Hepatocyte (in vitro differentiated cells): ENCODE measurements around the gene APOM. TPM values are rescaled to one million over a fixed set of nuclear protein-coding genes. Genes with fewer than 3 reads are reported as not detected.

Source experiments
- DNase-seq: peaks from one replicate; pipeline ENCODE4 v3.0.0-alpha.2; 2016; ENCODE audit warnings: low spot score
- H2AFZ ChIP-seq: fragments of 200-600 bp; sonication (generic); 2 replicates; pipeline ENCODE4 v1.6.0; 2016; ENCODE audit warnings: antibody characterized with exemption, mild to moderate bottlenecking
- H3K27ac ChIP-seq: fragments of 200-600 bp; sonication (generic); 2 replicates; pipeline ENCODE4 v1.5.1; 2016; ENCODE audit warnings: mild to moderate bottlenecking
- H3K27me3 ChIP-seq: fragments of 200-600 bp; sonication (generic); 2 replicates; pipeline ENCODE4 v1.6.1; 2016
- H3K36me3 ChIP-seq: fragments of 200-600 bp; sonication (generic); replicated peaks from 2 replicates; pipeline ENCODE4 v1.5.1; 2016; ENCODE audit warnings: low read depth; ENCODE audit not compliant: insufficient read depth
- H3K4me1 ChIP-seq: fragments of 200-600 bp; sonication (generic); 2 replicates; pipeline ENCODE4 v1.5.1; 2016; ENCODE audit warnings: mild to moderate bottlenecking, moderate library complexity; ENCODE audit not compliant: insufficient read depth
- H3K4me2 ChIP-seq: fragments of 200-600 bp; sonication (generic); 2 replicates; pipeline ENCODE4 v1.6.0; 2016
- H3K4me3 ChIP-seq: fragments of 200-600 bp; sonication (generic); 2 replicates; pipeline ENCODE4 v1.5.1; 2016; ENCODE audit warnings: mild to moderate bottlenecking
- H3K79me2 ChIP-seq: fragments of 200-600 bp; sonication (generic); 2 replicates; pipeline ENCODE4 v1.6.0; 2017; ENCODE audit warnings: mild to moderate bottlenecking
- H3K9me2 ChIP-seq: fragments of 200-600 bp; sonication (generic); replicated peaks from 2 replicates; pipeline ENCODE4 v1.6.0; 2017; ENCODE audit warnings: mild to moderate bottlenecking; ENCODE audit not compliant: insufficient read depth
- H3K9me3 ChIP-seq: fragments of 200-600 bp; sonication (generic); 2 replicates; pipeline ENCODE4 v1.5.1; 2016; ENCODE audit warnings: low read depth, mild to moderate bottlenecking
- H4K20me1 ChIP-seq: fragments of 200-600 bp; sonication (generic); 2 replicates; pipeline ENCODE4 v1.6.0; 2016; ENCODE audit warnings: mild to moderate bottlenecking; ENCODE audit not compliant: insufficient read depth, poor library complexity, severe bottlenecking
- EZH2 ChIP-seq: fragments of 200-600 bp; sonication (generic); IDR thresholded peaks from 2 replicates; pipeline ENCODE4 v1.6.1; 2016; ENCODE audit warnings: antibody characterized with exemption, mild to moderate bottlenecking, borderline replicate concordance
- EZH2phosphoT487 ChIP-seq: fragments of 200-600 bp; sonication (generic); IDR thresholded peaks from one replicate; pipeline ENCODE4 v1.6.1; 2018; ENCODE audit warnings: antibody characterized with exemption, mild to moderate bottlenecking, low read depth, moderate library complexity; ENCODE audit not compliant: unreplicated experiment, severe bottlenecking
- WGBS: methylation state at CpG from one replicate; pipeline ENCODE4 v1.1.6; 2016; ENCODE audit warnings: low lambda C conversion rate; ENCODE audit errors: missing lambda C conversion rate; 5-methylcytosine and 5-hydroxymethylcytosine counted together
- polyA plus RNA-seq: library from polyadenylated mRNA; unstranded; fragments of >200 nt; fragmentation: Nextera tagmentation; extraction: Ambion mirVana; gene quantifications from 2 replicates; pipeline ENCODE4 v1.2.1, GENCODE V29; 2016
- total RNA-seq: library from RNA; depleted of rRNA; stranded (reverse); fragments of >200 nt; gene quantifications from 2 replicates; pipeline ENCODE4 v1.2.3, GENCODE V29; 2014
- TF ChIP-seq, protein P1 (sequence below): fragments of 200-600 bp; sonication (generic); IDR thresholded peaks from 2 replicates; pipeline ENCODE4 v1.5.1; 2016; ENCODE audit warnings: antibody characterized with exemption, mild to moderate bottlenecking; ENCODE audit not compliant: poor library complexity

Gene APOM
- total and polyA plus RNA-seq, 2 experiments from 2014 or later: 9.3 to 40.7 TPM

DNA sequence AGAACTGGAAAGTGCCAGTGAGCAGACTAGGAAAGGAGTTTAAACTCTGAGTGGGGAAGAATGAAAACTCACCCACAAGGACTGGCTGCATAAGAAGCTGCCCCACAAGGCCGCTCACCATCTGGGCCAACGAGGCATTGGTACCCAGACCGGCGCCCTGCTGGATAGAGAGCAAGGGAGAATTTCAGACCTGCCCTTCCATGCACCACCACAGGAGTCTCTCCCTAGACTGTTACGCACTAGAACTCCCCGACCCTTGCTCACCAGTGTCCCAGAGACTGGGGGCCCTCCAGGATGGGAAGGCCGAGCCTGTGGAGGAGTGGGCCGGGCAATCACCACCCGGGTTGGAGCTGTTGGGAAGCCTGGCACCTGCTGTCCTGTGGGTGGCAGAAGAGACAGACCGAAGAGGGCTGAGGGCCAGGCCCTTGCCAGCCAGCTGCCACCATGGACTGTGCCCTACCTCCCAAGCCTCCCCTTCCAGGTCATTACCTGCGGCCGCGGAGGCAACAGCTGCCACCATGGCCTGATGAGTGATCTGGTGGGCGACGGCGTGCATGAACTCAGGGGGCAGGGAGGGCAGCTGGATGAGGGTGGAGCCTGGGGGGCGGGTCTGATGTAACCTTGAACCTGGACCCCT is 11.8 kb upstream of the APOM start:
- no peak for DNase-seq
- Histone ChIP-seq H3K9me3 (no peaks in the 10 kb centered on the region), H3K27me3 (no peaks in the 10 kb centered on the region), H4K20me1 (no peaks in the 10 kb centered on the region), H3K4me3 (no peak overlapping the region), H2AFZ (no peak overlapping the region), H3K4me2 (no peak overlapping the region), H3K36me3 (no peaks in the 10 kb centered on the region), H3K27ac (no peak overlapping the region), H3K79me2 (peaks cover 11% of the 10 kb centered on the region), H3K4me1 (no peaks in the 10 kb centered on the region), H3K9me2 (no peaks in the 10 kb centered on the region)
- TF ChIP-seq EZH2phosphoT487 (no peak), EZH2 (no peak)
- TF ChIP-seq, protein P1, sequence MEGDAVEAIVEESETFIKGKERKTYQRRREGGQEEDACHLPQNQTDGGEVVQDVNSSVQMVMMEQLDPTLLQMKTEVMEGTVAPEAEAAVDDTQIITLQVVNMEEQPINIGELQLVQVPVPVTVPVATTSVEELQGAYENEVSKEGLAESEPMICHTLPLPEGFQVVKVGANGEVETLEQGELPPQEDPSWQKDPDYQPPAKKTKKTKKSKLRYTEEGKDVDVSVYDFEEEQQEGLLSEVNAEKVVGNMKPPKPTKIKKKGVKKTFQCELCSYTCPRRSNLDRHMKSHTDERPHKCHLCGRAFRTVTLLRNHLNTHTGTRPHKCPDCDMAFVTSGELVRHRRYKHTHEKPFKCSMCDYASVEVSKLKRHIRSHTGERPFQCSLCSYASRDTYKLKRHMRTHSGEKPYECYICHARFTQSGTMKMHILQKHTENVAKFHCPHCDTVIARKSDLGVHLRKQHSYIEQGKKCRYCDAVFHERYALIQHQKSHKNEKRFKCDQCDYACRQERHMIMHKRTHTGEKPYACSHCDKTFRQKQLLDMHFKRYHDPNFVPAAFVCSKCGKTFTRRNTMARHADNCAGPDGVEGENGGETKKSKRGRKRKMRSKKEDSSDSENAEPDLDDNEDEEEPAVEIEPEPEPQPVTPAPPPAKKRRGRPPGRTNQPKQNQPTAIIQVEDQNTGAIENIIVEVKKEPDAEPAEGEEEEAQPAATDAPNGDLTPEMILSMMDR: no peak
- WGBS: 96% methylated on average over 17 of the region's 17 CpGs

DNA sequence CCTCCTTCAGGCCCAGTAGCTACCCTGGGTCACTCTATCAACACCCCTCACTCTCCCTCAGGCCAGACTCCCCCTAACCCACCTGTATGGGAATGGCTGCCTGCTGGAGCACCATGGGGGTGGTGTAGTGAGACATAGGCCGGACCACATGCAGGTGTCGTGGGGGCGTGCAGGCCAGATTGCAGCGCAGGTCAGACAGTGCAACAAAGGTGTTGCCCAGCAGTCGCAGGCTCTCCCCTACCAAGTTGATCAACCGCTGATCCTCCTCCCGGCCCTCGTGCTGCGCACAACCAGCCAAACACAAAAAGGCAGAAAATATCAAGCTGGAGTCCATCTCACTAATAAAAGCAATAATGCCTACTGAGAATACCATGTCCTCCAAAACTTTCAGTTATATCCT is 10.4 kb upstream of the APOM start:
- no peaks in the 10 kb centered on the region for H3K27me3 ChIP-seq
- no peak overlapping the region for H3K4me2 ChIP-seq
- no peaks in the 10 kb centered on the region for H3K9me3 ChIP-seq
- no peaks in the 10 kb centered on the region for H3K4me1 ChIP-seq
- H4K20me1 ChIP-seq: no peaks in the 10 kb centered on the region
- no peaks in the 10 kb centered on the region for H3K9me2 ChIP-seq
- WGBS: 99% methylated on average over 9 of the region's 9 CpGs
- H3K4me3 ChIP-seq: no peak overlapping the region
- H2AFZ ChIP-seq: no peak overlapping the region
- no peak for DNase-seq
- peaks cover 25% of the 10 kb centered on the region for H3K79me2 ChIP-seq
- TF ChIP-seq, protein P1: no peak
- no peak for TF ChIP-seq EZH2
- TF ChIP-seq EZH2phosphoT487: no peak
- H3K36me3 ChIP-seq: no peaks in the 10 kb centered on the region
- no peak overlapping the region for H3K27ac ChIP-seq

DNA sequence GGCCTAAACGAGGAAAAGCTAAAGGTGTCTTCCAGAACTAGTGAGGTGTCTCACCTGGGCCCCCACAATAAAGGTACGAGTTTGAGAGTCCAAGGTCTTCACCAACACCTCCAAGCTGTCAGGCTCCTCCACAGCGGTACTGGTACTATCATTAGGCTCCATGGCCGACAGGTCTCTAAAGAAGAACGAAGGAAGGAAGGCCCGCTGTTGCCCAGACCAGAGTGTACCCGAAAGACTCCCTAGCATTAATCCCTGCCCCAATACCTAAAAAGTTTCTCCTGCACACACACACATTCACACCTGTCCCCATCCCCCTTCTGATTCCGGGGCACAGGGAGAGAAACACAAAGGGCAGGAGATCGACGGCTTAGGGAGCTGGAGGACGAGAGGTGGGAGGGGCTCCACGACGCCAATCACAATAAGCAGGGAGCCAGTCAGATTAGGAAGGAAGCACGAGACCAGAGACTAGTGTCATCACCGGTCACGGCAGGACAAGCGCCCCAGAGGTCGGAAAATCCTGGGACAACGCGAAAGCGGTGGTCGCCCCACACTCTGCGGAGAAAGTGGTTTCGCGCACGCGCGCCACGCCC is 4.0 kb upstream of the APOM start:
- TF ChIP-seq, protein P1: no peak
- TF ChIP-seq EZH2 (no peak), EZH2phosphoT487 (no peak)
- Histone ChIP-seq H3K27me3 (no peaks in the 10 kb centered on the region), H3K4me2 (peak overlapping the region; percentile 87), H3K79me2 (peaks cover 55% of the 10 kb centered on the region), H4K20me1 (no peaks in the 10 kb centered on the region), H3K27ac (peak overlapping the region; percentile 99), H3K9me2 (no peaks in the 10 kb centered on the region), H3K4me3 (peak overlapping the region; percentile 49), H3K4me1 (peaks cover 15% of the 10 kb centered on the region), H2AFZ (peak overlapping the region; percentile 35), H3K9me3 (no peaks in the 10 kb centered on the region), H3K36me3 (no peaks in the 10 kb centered on the region)
- 7% methylated on average over 25 of the region's 29 CpGs for WGBS
- DNase-seq: peak; percentile 90
